Measurements from ENCODE around the gene EZR. TPM values are rescaled to one million over a fixed set of nuclear protein-coding genes. Genes with fewer than 3 reads are reported as not detected.
A peak's percentile ranks its signal among the peaks of the same experiment; 100 is the strongest.

Gene EZR
- total RNA-seq, 1 experiment from 2014 or later = 375 TPM

- Mint-ChIP-seq H3K9me3 (no peaks in the 10 kb centered on the region), H3K27ac (peak overlapping the region in 1 of 3 experiments; percentile 81; a peak in 2 of 7 replicates), H3K36me3 (ENCODE audit: insufficient read depth in 1 of 3, low read depth in 3 of 3) (peaks cover 6 to 18% (median 12%) of the 10 kb centered on the region in 3 experiments; a peak in 6 of 7 replicates), H3K4me1 (peaks cover 29 to 36% of the 10 kb centered on the region in 2 experiments), H3K4me3 (no peak overlapping the region), H3K27me3 (ENCODE audit: low read depth) (peaks cover 3% of the 10 kb centered on the region)
- no peaks in the 10 kb centered on the region for H3K9me3 ChIP-seq (ENCODE audit: control insufficient read depth, low read depth, low read length)
- H3K9ac ChIP-seq (ENCODE audit: extremely low read depth, insufficient read length, low read length) = no peak overlapping the region
- no peak overlapping the region for H2BK5ac ChIP-seq (ENCODE audit: insufficient read length, low read length)
- no peak for DNase-seq
- H4K91ac ChIP-seq (ENCODE audit: insufficient read length, low read depth, low read length) = no peak overlapping the region
- no peaks in the 10 kb centered on the region for H3K23me2 ChIP-seq (ENCODE audit: insufficient read length, low read depth, low read length, poor library complexity, severe bottlenecking)
- no peak overlapping the region for H4K8ac ChIP-seq (replicated peaks; ENCODE audit: insufficient read length, low read depth, low read length)
- no peaks in the 10 kb centered on the region for H3K79me1 ChIP-seq (ENCODE audit: insufficient read depth, low read depth, low read length, poor library complexity, severe bottlenecking)
- H3K14ac ChIP-seq (ENCODE audit: insufficient read depth, low read length) = no peak overlapping the region
- H3K56ac ChIP-seq (ENCODE audit: insufficient read length, low read depth, low read length) = no peak overlapping the region
- H2AK5ac ChIP-seq (ENCODE audit: insufficient read length, low read length) = no peak overlapping the region
- no peak overlapping the region for H2BK120ac ChIP-seq (ENCODE audit: low read depth, low read length, poor library complexity, severe bottlenecking)
- H3K27me3 ChIP-seq (ENCODE audit: insufficient read depth, low read length) = no peaks in the 10 kb centered on the region
- H3K18ac ChIP-seq (ENCODE audit: insufficient read length, low read depth, low read length) = no peak overlapping the region
- no peak overlapping the region for H2BK15ac ChIP-seq (ENCODE audit: low read depth, low read length)
- TF ChIP-seq CTCF (conservative IDR thresholded peaks at IDR 0.05) = no peak
- H3K79me2 ChIP-seq (ENCODE audit: insufficient read depth, low read length) = no peaks in the 10 kb centered on the region
- no peak overlapping the region for H4K5ac ChIP-seq (ENCODE audit: insufficient read length, low read depth, low read length)
- H4K20me1 ChIP-seq (ENCODE audit: control insufficient read depth, insufficient read depth, insufficient read length) = no peaks in the 10 kb centered on the region
- no CpG with 5 or more reads among the region's 17 CpGs for WGBS (ENCODE audit: extremely low coverage, insufficient read length, low lambda C conversion rate)
- H3K23ac ChIP-seq (ENCODE audit: insufficient read length, low read depth, low read length) = no peak overlapping the region
- no peak overlapping the region for H2BK12ac ChIP-seq (ENCODE audit: insufficient read length, low read depth, low read length)
- H3K27ac ChIP-seq (ENCODE audit: insufficient read length, low read depth, low read length) = no peak overlapping the region
- no peak overlapping the region for H3K4me2 ChIP-seq (ENCODE audit: insufficient read depth, insufficient read length, low read length)
- H3T11ph ChIP-seq (ENCODE audit: low read length) = no peak overlapping the region
- no peak overlapping the region for H3K4ac ChIP-seq (ENCODE audit: low read depth, low read length)
- H3K4me1 ChIP-seq (ENCODE audit: insufficient read depth, low read length) = peaks cover 3% of the 10 kb centered on the region; the same call in 1 of the 2 replicates
- no peak overlapping the region for H2AFZ ChIP-seq (ENCODE audit: low read length)
- no peak overlapping the region for H2BK20ac ChIP-seq (ENCODE audit: low read depth, low read length, poor library complexity, severe bottlenecking)
Observed at GRCh38 chr6:158760618-158761250, 58.4 kb downstream of the EZR start.
